ENCODE data around the gene SFMBT2. TPM values are rescaled to one million over a fixed set of nuclear protein-coding genes. Genes with fewer than 3 reads are reported as not detected.

The SFMBT2 gene
- total RNA-seq, 1 donor from 2014 or later = 2.7 TPM

DNA sequence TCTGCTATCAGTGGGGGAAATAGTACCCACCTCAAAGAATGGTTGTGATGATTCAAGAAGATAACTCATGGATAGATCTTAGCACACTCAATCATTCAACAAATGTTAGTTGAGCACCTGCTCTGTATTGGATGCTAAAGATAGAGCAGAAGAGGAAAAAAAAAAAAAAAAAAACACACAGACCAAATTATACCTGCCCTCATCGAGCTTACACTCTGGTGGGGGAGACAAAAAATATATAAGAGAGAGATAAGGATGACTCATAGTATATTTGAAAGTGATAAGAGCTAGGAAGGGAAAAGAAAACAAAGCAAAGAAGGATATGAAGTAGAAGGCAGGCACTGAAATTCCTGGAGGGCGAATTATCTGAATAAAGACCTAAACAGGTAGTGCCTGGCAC is 258.5 kb downstream of the SFMBT2 start:
- no peak overlapping the region for H3K4me3 Mint-ChIP-seq (ENCODE audit: unreplicated experiment)
- no peak overlapping the region for H3K27ac Mint-ChIP-seq (ENCODE audit: unreplicated experiment)
- DNase-seq (ENCODE audit: extremely low spot score, unreplicated experiment) = no peak
- H3K27me3 Mint-ChIP-seq (ENCODE audit: unreplicated experiment) = peaks cover 3% of the 10 kb centered on the region
- TF ChIP-seq, protein P1, sequence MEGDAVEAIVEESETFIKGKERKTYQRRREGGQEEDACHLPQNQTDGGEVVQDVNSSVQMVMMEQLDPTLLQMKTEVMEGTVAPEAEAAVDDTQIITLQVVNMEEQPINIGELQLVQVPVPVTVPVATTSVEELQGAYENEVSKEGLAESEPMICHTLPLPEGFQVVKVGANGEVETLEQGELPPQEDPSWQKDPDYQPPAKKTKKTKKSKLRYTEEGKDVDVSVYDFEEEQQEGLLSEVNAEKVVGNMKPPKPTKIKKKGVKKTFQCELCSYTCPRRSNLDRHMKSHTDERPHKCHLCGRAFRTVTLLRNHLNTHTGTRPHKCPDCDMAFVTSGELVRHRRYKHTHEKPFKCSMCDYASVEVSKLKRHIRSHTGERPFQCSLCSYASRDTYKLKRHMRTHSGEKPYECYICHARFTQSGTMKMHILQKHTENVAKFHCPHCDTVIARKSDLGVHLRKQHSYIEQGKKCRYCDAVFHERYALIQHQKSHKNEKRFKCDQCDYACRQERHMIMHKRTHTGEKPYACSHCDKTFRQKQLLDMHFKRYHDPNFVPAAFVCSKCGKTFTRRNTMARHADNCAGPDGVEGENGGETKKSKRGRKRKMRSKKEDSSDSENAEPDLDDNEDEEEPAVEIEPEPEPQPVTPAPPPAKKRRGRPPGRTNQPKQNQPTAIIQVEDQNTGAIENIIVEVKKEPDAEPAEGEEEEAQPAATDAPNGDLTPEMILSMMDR (IDR thresholded peaks at IDR 0.05) = no peak
- H3K36me3 Mint-ChIP-seq (ENCODE audit: unreplicated experiment) = no peaks in the 10 kb centered on the region
- no peaks in the 10 kb centered on the region for H3K9me3 Mint-ChIP-seq (ENCODE audit: unreplicated experiment)
- no peaks in the 10 kb centered on the region for H3K4me1 Mint-ChIP-seq (ENCODE audit: unreplicated experiment)

DNA sequence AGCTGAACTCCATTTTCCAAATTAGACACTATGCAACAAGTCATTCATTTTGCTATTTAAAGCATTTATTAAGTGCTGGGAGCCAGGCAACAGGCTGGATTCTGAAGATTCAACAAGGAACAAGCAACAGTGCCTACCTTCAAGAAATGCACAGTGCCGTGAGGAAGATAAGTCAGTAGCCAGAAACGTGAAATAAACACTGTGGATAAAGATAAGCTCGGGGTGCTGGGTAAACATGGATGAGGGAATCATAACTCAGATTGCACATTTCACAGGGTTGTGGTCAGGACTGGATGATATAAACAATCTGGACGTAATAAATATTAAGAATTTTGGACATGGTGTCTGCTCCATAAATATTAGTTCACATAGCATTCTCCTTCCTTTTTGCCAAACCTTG is 259.3 kb downstream of the SFMBT2 start:
- TF ChIP-seq, protein P1 (IDR thresholded peaks at IDR 0.05) = no peak
- DNase-seq (ENCODE audit: extremely low spot score, unreplicated experiment) = no peak
- Mint-ChIP-seq H3K4me3 (ENCODE audit: unreplicated experiment) (no peak overlapping the region), H3K36me3 (ENCODE audit: unreplicated experiment) (no peaks in the 10 kb centered on the region), H3K4me1 (ENCODE audit: unreplicated experiment) (no peaks in the 10 kb centered on the region), H3K9me3 (ENCODE audit: unreplicated experiment) (no peaks in the 10 kb centered on the region), H3K27ac (ENCODE audit: unreplicated experiment) (no peak overlapping the region), H3K27me3 (ENCODE audit: unreplicated experiment) (peaks cover 3% of the 10 kb centered on the region)

DNA sequence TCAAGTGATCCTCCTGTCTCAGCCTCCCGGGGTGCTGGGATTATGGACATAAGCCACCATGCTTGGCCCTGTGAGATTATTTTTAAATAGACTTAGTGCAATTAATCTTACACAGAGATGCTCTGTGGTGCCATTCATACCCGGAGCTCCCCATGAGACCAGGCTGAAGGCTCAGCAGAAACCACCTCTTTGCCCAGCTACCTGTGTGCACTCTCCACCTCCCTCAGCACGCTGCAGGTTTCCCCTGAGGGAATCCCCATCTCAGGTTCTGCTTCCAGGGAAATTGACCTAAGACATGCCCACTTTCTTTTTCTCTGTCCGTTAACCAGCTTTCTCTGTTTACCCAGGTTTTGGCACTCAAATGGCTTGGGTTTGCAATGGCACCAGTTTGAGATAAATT is 260.5 kb downstream of the SFMBT2 start:
- peaks cover 6% of the 10 kb centered on the region for H3K27me3 Mint-ChIP-seq (ENCODE audit: unreplicated experiment)
- H3K4me3 Mint-ChIP-seq (ENCODE audit: unreplicated experiment) = no peak overlapping the region
- DNase-seq (ENCODE audit: extremely low spot score, unreplicated experiment) = no peak
- no peaks in the 10 kb centered on the region for H3K4me1 Mint-ChIP-seq (ENCODE audit: unreplicated experiment)
- H3K9me3 Mint-ChIP-seq (ENCODE audit: unreplicated experiment) = no peaks in the 10 kb centered on the region
- TF ChIP-seq, protein P1 (IDR thresholded peaks at IDR 0.05) = no peak
- no peak overlapping the region for H3K27ac Mint-ChIP-seq (ENCODE audit: unreplicated experiment)
- no peaks in the 10 kb centered on the region for H3K36me3 Mint-ChIP-seq (ENCODE audit: unreplicated experiment)

DNA sequence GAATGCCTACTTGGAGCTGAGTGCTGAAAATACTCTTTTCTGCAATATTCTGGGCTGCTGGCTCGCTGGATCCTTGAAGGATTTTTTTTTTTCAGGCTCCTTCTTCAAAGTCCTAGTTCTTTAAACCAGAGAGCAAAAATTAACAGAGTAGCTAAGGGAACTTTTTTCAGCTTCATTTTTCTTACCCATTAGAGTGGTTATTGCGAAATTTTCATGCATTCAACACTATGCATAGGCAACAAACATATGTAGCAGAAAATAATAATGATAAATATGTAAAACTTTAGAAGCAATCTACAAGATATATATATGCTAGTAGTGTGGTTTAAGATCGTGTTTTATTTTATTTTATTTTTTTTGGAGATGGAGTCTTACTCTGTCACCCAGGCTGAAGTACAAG is 264.6 kb downstream of the SFMBT2 start:
- Mint-ChIP-seq H3K27ac (ENCODE audit: unreplicated experiment) (no peak overlapping the region), H3K27me3 (ENCODE audit: unreplicated experiment) (peaks cover 12% of the 10 kb centered on the region)
- TF ChIP-seq, protein P1 (IDR thresholded peaks at IDR 0.05) = no peak

DNA sequence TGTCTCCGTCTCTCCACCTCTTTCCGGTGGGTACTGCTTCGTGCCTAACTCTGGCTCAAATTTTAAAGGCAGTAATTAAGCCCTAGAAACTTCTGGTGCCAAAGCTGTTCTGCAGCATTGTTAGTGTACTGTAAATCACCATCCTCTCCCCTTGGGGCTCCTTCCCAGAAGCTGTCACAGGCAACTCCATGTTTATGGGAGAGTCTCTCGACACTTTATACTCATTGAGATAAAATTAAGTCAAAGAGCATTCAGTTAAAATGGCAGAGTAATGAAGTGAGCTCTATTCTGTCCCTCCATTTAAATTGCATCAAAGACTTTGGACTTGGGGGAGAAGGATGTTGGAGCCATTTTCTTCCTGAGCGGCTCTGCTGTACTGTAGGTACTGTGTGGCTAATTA is 274.8 kb downstream of the SFMBT2 start:
- no peak overlapping the region for H3K4me3 Mint-ChIP-seq (ENCODE audit: unreplicated experiment)
- H3K9me3 Mint-ChIP-seq (ENCODE audit: unreplicated experiment) = no peaks in the 10 kb centered on the region
- TF ChIP-seq, protein P1 (IDR thresholded peaks at IDR 0.05) = no peak
- H3K4me1 Mint-ChIP-seq (ENCODE audit: unreplicated experiment) = no peaks in the 10 kb centered on the region
- H3K27me3 Mint-ChIP-seq (ENCODE audit: unreplicated experiment) = peaks cover 18% of the 10 kb centered on the region
- H3K36me3 Mint-ChIP-seq (ENCODE audit: unreplicated experiment) = no peaks in the 10 kb centered on the region
- no peak for DNase-seq (ENCODE audit: extremely low spot score, unreplicated experiment)
- no peak overlapping the region for H3K27ac Mint-ChIP-seq (ENCODE audit: unreplicated experiment)

More for the DNA sequence above, 264.6 kb downstream of the SFMBT2 start:
- H3K4me1 Mint-ChIP-seq (ENCODE audit: unreplicated experiment) = no peaks in the 10 kb centered on the region
- no peak for DNase-seq (ENCODE audit: extremely low spot score, unreplicated experiment)
- H3K4me3 Mint-ChIP-seq (ENCODE audit: unreplicated experiment) = no peak overlapping the region
- no peaks in the 10 kb centered on the region for H3K36me3 Mint-ChIP-seq (ENCODE audit: unreplicated experiment)
- H3K9me3 Mint-ChIP-seq (ENCODE audit: unreplicated experiment) = no peaks in the 10 kb centered on the region
